Measurements from ENCODE around the gene ZNF609. TPM values are rescaled to one million over a fixed set of nuclear protein-coding genes. Genes with fewer than 3 reads are reported as not detected.
A peak's percentile ranks its signal among the peaks of the same experiment; 100 is the strongest.

The ZNF609 gene
- total RNA-seq, 5 donors from 2014 or later (not counting 1 experiment from before 2014, with no cell fraction given) = 52.7 to 81.8 (median 59.3) TPM

GRCh38 chr15:64687688-64688087 is 227.3 kb downstream of the ZNF609 start:
- Mint-ChIP-seq H3K9me3 (no peaks in the 10 kb centered on the region), H3K4me3 (no peak overlapping the region), H3K4me1 (peaks cover 5 to 7% (median 7%) of the 10 kb centered on the region in 3 donors), H3K27ac (peak overlapping the region; percentile 21 to 52), H3K27me3 (no peaks in the 10 kb centered on the region), H3K36me3 (peaks cover 43% of the 10 kb centered on the region)
- Histone ChIP-seq H3K27ac (ENCODE audit: low read length) (no peak overlapping the region), H3K4me3 (ENCODE audit: control insufficient read depth in 1 of 2, extremely low read depth in 1 of 2, low read length in 1 of 2) (no peak overlapping the region), H3K27me3 (replicated peaks in 1 of 2; ENCODE audit: control insufficient read depth in 2 of 2, extremely low read depth in 1 of 2, insufficient read depth in 2 of 2, low read length in 1 of 2) (no peaks in the 10 kb centered on the region), H3K4me1 (ENCODE audit: control insufficient read depth in 1 of 2, extremely low read depth in 1 of 2, insufficient read depth in 2 of 2, low read length in 2 of 2) (no peaks in the 10 kb centered on the region), H3K9me3 (no peaks in the 10 kb centered on the region), H3K36me3 (ENCODE audit: control insufficient read depth in 2 of 2, extremely low read depth in 1 of 2, insufficient read depth in 1 of 2, low read length in 1 of 2) (peaks cover 9 to 74% of the 10 kb centered on the region in 2 donors)
- DNase-seq (no peak), ATAC-seq (replicated peaks in 1 of 4) (no peak)
- POLR2A ChIA-PET = no interaction called here
- CTCF ChIA-PET = interaction anchor here (0.7 to 3.1 kb wide), 6 partner anchors 13 to 262 kb away, joined by 3 to 23 read pairs (median 4); no protein-coding TSS in a partner anchor
- 100% methylated on average over 2 of the region's 3 CpGs for WGBS (ENCODE audit: insufficient coverage)

GRCh38 chr15:64688770-64689169 is 228.4 kb downstream of the ZNF609 start:
- Histone ChIP-seq H3K9me3 (no peaks in the 10 kb centered on the region), H3K4me3 (ENCODE audit: control insufficient read depth in 1 of 2, extremely low read depth in 1 of 2, low read length in 1 of 2) (no peak overlapping the region), H3K27ac (ENCODE audit: low read length) (no peak overlapping the region), H3K27me3 (replicated peaks in 1 of 2; ENCODE audit: control insufficient read depth in 2 of 2, extremely low read depth in 1 of 2, insufficient read depth in 2 of 2, low read length in 1 of 2) (no peaks in the 10 kb centered on the region), H3K4me1 (ENCODE audit: control insufficient read depth in 1 of 2, extremely low read depth in 1 of 2, insufficient read depth in 2 of 2, low read length in 2 of 2) (no peaks in the 10 kb centered on the region), H3K36me3 (ENCODE audit: control insufficient read depth in 2 of 2, extremely low read depth in 1 of 2, insufficient read depth in 1 of 2, low read length in 1 of 2) (peaks cover 9 to 66% of the 10 kb centered on the region in 2 donors)
- Mint-ChIP-seq H3K9me3 (no peaks in the 10 kb centered on the region), H3K4me3 (no peak overlapping the region), H3K4me1 (peaks cover 9 to 10% (median 10%) of the 10 kb centered on the region in 3 donors), H3K27ac (peak overlapping the region; percentile 56 to 59), H3K27me3 (no peaks in the 10 kb centered on the region), H3K36me3 (peaks cover 42% of the 10 kb centered on the region)
- no peak for DNase-seq
- POLR2A ChIA-PET = interaction anchor here in 1 of 2 donors (0.7 kb wide), 1 partner anchor 291 kb away, joined by 4 read pairs; no protein-coding TSS in a partner anchor
- 85% methylated on average over 3 of the region's 3 CpGs for WGBS (ENCODE audit: insufficient coverage)
- CTCF ChIA-PET = interaction anchor here (0.6 to 3.1 kb wide), 2 partner anchors 8 to 39 kb away, joined by 10 to 17 read pairs; no protein-coding TSS in a partner anchor
- no peak for ATAC-seq (replicated peaks in 1 of 4)

- no CpG with 5 or more reads among the region's 3 CpGs for WGBS (ENCODE audit: insufficient coverage)
Observed at GRCh38 chr15:64690008-64690407, 229.6 kb downstream of the ZNF609 start.

GRCh38 chr15:64690578-64691296 is 230.4 kb downstream of the ZNF609 start:
- Histone ChIP-seq H3K4me3 (ENCODE audit: control insufficient read depth in 1 of 2, extremely low read depth in 1 of 2, low read length in 1 of 2) (no peak overlapping the region), H3K27ac (ENCODE audit: low read length) (no peak overlapping the region), H3K4me1 (ENCODE audit: control insufficient read depth in 1 of 2, extremely low read depth in 1 of 2, insufficient read depth in 2 of 2, low read length in 2 of 2) (no peaks in the 10 kb centered on the region), H3K27me3 (replicated peaks in 1 of 2; ENCODE audit: control insufficient read depth in 2 of 2, extremely low read depth in 1 of 2, insufficient read depth in 2 of 2, low read length in 1 of 2) (no peaks in the 10 kb centered on the region), H3K36me3 (ENCODE audit: control insufficient read depth in 2 of 2, extremely low read depth in 1 of 2, insufficient read depth in 1 of 2, low read length in 1 of 2) (peaks cover 5 to 56% of the 10 kb centered on the region in 2 donors), H3K9me3 (no peaks in the 10 kb centered on the region)
- no peak for DNase-seq
- Mint-ChIP-seq H3K36me3 (peaks cover 35% of the 10 kb centered on the region), H3K4me3 (no peak overlapping the region), H3K4me1 (peaks cover 13 to 20% (median 15%) of the 10 kb centered on the region in 3 donors), H3K27ac (peak overlapping the region; percentile 64 to 73), H3K9me3 (no peaks in the 10 kb centered on the region), H3K27me3 (no peaks in the 10 kb centered on the region)
- ChIA-PET POLR2A (interaction anchor here in 1 of 2 donors (0.6 kb wide), 1 partner anchor 250 kb away, joined by 3 read pairs; no protein-coding TSS in a partner anchor), CTCF (interaction anchor here (1.1 to 2.4 kb wide), 2 partner anchors 37 kb away, joined by 3 to 11 read pairs; no protein-coding TSS in a partner anchor)
- WGBS (ENCODE audit: insufficient coverage) = 100% methylated on average over 1 of the region's 6 CpGs
- no peak for ATAC-seq (replicated peaks in 1 of 4)

More at GRCh38 chr15:64690008-64690407, 229.6 kb downstream of the ZNF609 start:
- Histone ChIP-seq H3K4me1 (ENCODE audit: control insufficient read depth in 1 of 2, extremely low read depth in 1 of 2, insufficient read depth in 2 of 2, low read length in 2 of 2) (no peaks in the 10 kb centered on the region), H3K4me3 (ENCODE audit: control insufficient read depth in 1 of 2, extremely low read depth in 1 of 2, low read length in 1 of 2) (no peak overlapping the region), H3K27me3 (replicated peaks in 1 of 2; ENCODE audit: control insufficient read depth in 2 of 2, extremely low read depth in 1 of 2, insufficient read depth in 2 of 2, low read length in 1 of 2) (no peaks in the 10 kb centered on the region), H3K9me3 (no peaks in the 10 kb centered on the region), H3K27ac (ENCODE audit: low read length) (no peak overlapping the region), H3K36me3 (ENCODE audit: control insufficient read depth in 2 of 2, extremely low read depth in 1 of 2, insufficient read depth in 1 of 2, low read length in 1 of 2) (peaks cover 5 to 62% of the 10 kb centered on the region in 2 donors)
- peaks cover 9 to 13% (median 10%) of the 10 kb centered on the region in 3 donors for H3K4me1 Mint-ChIP-seq
- CTCF ChIA-PET = interaction anchor here (0.5 to 2.4 kb wide), 3 partner anchors 38 to 1182 kb away, joined by 3 to 11 read pairs (median 7); no protein-coding TSS in a partner anchor
- DNase-seq (no peak), ATAC-seq (replicated peaks in 1 of 4) (no peak)
- no peak overlapping the region for H3K4me3 Mint-ChIP-seq
- POLR2A ChIA-PET = no interaction called here
- H3K9me3 Mint-ChIP-seq = no peaks in the 10 kb centered on the region
- no peaks in the 10 kb centered on the region for H3K27me3 Mint-ChIP-seq
- peaks cover 35% of the 10 kb centered on the region for H3K36me3 Mint-ChIP-seq
- H3K27ac Mint-ChIP-seq = peak overlapping the region in 1 of 2 donors; percentile 52

- CTCF ChIA-PET = interaction anchor here (0.5 to 2.4 kb wide), 3 partner anchors 11 to 36 kb away, joined by 3 to 11 read pairs (median 3); no protein-coding TSS in a partner anchor
- H3K27ac ChIP-seq (ENCODE audit: low read length) = no peak overlapping the region
- DNase-seq (peak in 1 of 35 experiments; percentile 37), ATAC-seq (replicated peaks in 1 of 4) (no peak)
- H3K4me3 ChIP-seq (ENCODE audit: control insufficient read depth in 1 of 2, extremely low read depth in 1 of 2, low read length in 1 of 2) = no peak overlapping the region
- no peaks in the 10 kb centered on the region for H3K9me3 Mint-ChIP-seq
- H3K9me3 ChIP-seq = no peaks in the 10 kb centered on the region
- peak overlapping the region in 1 of 2 donors; percentile 39 for H3K27ac Mint-ChIP-seq
- no peaks in the 10 kb centered on the region for H3K4me1 ChIP-seq (ENCODE audit: control insufficient read depth in 1 of 2, extremely low read depth in 1 of 2, insufficient read depth in 2 of 2, low read length in 2 of 2)
- no peaks in the 10 kb centered on the region for H3K27me3 ChIP-seq (replicated peaks in 1 of 2; ENCODE audit: control insufficient read depth in 2 of 2, extremely low read depth in 1 of 2, insufficient read depth in 2 of 2, low read length in 1 of 2)
- H3K27me3 Mint-ChIP-seq = no peaks in the 10 kb centered on the region
- H3K36me3 ChIP-seq (ENCODE audit: control insufficient read depth in 2 of 2, extremely low read depth in 1 of 2, insufficient read depth in 1 of 2, low read length in 1 of 2) = peaks cover 5 to 49% of the 10 kb centered on the region in 2 donors
- no peak overlapping the region for H3K4me3 Mint-ChIP-seq
- H3K36me3 Mint-ChIP-seq = peaks cover 31% of the 10 kb centered on the region
- POLR2A ChIA-PET = no interaction called here
- 87% methylated on average over 6 of the region's 9 CpGs for WGBS (ENCODE audit: insufficient coverage)
- H3K4me1 Mint-ChIP-seq = peaks cover 18 to 26% (median 21%) of the 10 kb centered on the region in 3 donors
Observed at GRCh38 chr15:64691896-64692565, 231.7 kb downstream of the ZNF609 start.

- Mint-ChIP-seq H3K27me3 (no peaks in the 10 kb centered on the region), H3K9me3 (no peaks in the 10 kb centered on the region), H3K27ac (peak overlapping the region in 1 of 2 donors; percentile 22), H3K36me3 (peaks cover 22% of the 10 kb centered on the region), H3K4me1 (peaks cover 30 to 35% (median 32%) of the 10 kb centered on the region in 3 donors), H3K4me3 (no peak overlapping the region)
- DNase-seq (no peak), ATAC-seq (replicated peaks in 1 of 4) (no peak)
- Histone ChIP-seq H3K27me3 (replicated peaks in 1 of 2; ENCODE audit: control insufficient read depth in 2 of 2, extremely low read depth in 1 of 2, insufficient read depth in 2 of 2, low read length in 1 of 2) (no peaks in the 10 kb centered on the region), H3K36me3 (ENCODE audit: control insufficient read depth in 2 of 2, extremely low read depth in 1 of 2, insufficient read depth in 1 of 2, low read length in 1 of 2) (peaks cover 2 to 38% of the 10 kb centered on the region in 2 donors), H3K27ac (ENCODE audit: low read length) (no peak overlapping the region), H3K4me1 (ENCODE audit: control insufficient read depth in 1 of 2, extremely low read depth in 1 of 2, insufficient read depth in 2 of 2, low read length in 2 of 2) (peaks cover 0 to 5% of the 10 kb centered on the region in 2 experiments), H3K9me3 (no peaks in the 10 kb centered on the region), H3K4me3 (ENCODE audit: control insufficient read depth in 1 of 2, extremely low read depth in 1 of 2, low read length in 1 of 2) (no peak overlapping the region)
- ChIA-PET CTCF (interaction anchor here in 1 of 2 donors (0.7 kb wide), 1 partner anchor 1083 kb away, joined by 4 read pairs; no protein-coding TSS in a partner anchor), POLR2A (interaction anchor here in 1 of 2 donors (0.6 kb wide), 1 partner anchor 291 kb away, joined by 4 read pairs; no protein-coding TSS in a partner anchor)
- 87% methylated on average over 3 of the region's 5 CpGs for WGBS (ENCODE audit: insufficient coverage)
Observed at GRCh38 chr15:64693134-64693533, 232.8 kb downstream of the ZNF609 start.
